Measurements from ENCODE around the gene CERS2. TPM values are rescaled to one million over a fixed set of nuclear protein-coding genes. Genes with fewer than 3 reads are reported as not detected.

The CERS2 gene
- 100 to 1,000 TPM in 2 of 4 donors, 10 to 100 TPM in 2; 35.2 to 142 (median 101) TPM for total RNA-seq

DNA sequence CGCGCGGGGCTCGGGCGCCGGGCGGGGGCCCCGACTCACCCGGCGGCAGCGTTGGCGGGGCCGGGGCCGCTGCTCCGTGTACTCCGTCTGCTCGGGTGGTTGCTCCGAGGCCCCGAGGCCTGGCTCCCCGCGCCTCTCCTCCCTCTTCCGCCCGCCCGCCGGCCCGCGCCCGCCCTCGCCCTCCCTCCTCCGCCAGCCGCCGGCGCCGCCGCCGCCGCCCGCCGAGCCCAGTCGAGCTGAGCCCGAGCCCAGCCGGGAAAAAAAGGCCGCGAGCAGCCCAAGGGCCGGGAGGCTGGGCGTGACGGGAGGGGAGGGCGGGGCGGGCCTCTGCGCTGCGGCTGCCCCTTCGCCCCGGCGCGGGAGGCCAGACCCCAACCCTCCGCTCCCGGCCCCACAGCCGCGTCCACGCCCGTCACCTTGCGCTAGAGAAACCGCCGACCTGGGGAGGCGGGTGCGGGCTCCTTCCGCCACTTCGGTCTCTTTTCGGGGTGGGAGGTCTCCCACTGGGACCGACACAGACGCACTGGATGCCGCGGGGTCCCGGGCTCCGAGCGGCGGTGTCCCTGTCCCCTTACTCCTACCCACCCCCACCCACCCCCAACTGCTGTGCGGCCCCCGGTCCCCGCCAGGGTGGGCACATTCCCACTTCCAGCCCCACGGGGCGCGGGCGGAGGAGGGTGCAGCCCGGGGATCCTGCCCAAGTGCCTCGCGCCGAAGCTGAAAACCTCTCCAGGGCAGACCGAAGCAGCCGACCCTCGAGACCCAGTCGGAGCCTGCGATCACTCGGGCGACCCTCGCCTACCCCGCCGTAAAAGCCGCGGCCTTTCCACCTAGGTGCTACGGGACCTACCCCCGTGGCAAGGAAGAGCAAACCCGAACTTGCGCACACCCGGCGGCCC lies at the start of gene CERS2:
TSS of gene CERS2 (minus strand) at position 256 of the 899 bp plus-strand sequence. CDS start 5,745 bp downstream, outside the sequence.
- Histone ChIP-seq H3K4me1 (peaks cover 37 to 61% (median 59%) of the 10 kb centered on the region in 4 donors), H3K9me3 (no peaks in the 10 kb centered on the region), H3K27me3 (no peaks in the 10 kb centered on the region), H3K36me3 (no peaks in the 10 kb centered on the region), H3K27ac (peak within 1 kb of the TSS; percentile 92 to 98 (median 96)), H3K4me3 (peak within 1 kb of the TSS; percentile 55 to 94 (median 72))
- 16% methylated on average over 66 of the region's 106 CpGs; no CpG with 5 or more reads in 1 of the 2 donors for WGBS, 2 donors (ENCODE audit: low coverage in 1 of 2)
- peak; percentile 88 for DNase-seq
- in situ Hi-C loops (cut with MboI; ENCODE audit: low pct_ligation_motif_present in 1 of 4, low pct_unique_long_range_greater_than_20kb in 1 of 4, low sequenced_read_pairs in 3 of 4): no loop called here
- TF ChIP-seq POLR2AphosphoS5 (IDR thresholded peaks at IDR 0.05) (peak; percentile 11 to 45 (median 39)), EP300 (IDR thresholded peaks at IDR 0.05; ENCODE audit: low read depth) (no peak)
- intact Hi-C loops (cut with DNase I; ENCODE audit: low total_unique reads): no loop called here

GRCh38 chr1:151013518-151013917 lies 38.9 kb upstream of the CERS2 start:
- Histone ChIP-seq H3K4me3 (no peak overlapping the region), H3K27me3 (no peaks in the 10 kb centered on the region), H3K9me3 (no peaks in the 10 kb centered on the region), H3K36me3 (no peaks in the 10 kb centered on the region), H3K27ac (peak overlapping the region; percentile 65 to 80 (median 77)), H3K4me1 (peaks cover 19 to 65% (median 35%) of the 10 kb centered on the region in 4 donors)
- 37% methylated on average over 2 of the region's 2 CpGs; no CpG with 5 or more reads in 1 of the 2 donors for WGBS, 2 donors (ENCODE audit: low coverage in 1 of 2)
- TF ChIP-seq POLR2A (IDR thresholded peaks at IDR 0.05) (no peak), POLR2AphosphoS5 (IDR thresholded peaks at IDR 0.05) (no peak), EP300 (IDR thresholded peaks at IDR 0.05; ENCODE audit: low read depth) (no peak)
- TF ChIP-seq, protein P1, sequence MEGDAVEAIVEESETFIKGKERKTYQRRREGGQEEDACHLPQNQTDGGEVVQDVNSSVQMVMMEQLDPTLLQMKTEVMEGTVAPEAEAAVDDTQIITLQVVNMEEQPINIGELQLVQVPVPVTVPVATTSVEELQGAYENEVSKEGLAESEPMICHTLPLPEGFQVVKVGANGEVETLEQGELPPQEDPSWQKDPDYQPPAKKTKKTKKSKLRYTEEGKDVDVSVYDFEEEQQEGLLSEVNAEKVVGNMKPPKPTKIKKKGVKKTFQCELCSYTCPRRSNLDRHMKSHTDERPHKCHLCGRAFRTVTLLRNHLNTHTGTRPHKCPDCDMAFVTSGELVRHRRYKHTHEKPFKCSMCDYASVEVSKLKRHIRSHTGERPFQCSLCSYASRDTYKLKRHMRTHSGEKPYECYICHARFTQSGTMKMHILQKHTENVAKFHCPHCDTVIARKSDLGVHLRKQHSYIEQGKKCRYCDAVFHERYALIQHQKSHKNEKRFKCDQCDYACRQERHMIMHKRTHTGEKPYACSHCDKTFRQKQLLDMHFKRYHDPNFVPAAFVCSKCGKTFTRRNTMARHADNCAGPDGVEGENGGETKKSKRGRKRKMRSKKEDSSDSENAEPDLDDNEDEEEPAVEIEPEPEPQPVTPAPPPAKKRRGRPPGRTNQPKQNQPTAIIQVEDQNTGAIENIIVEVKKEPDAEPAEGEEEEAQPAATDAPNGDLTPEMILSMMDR (IDR thresholded peaks at IDR 0.05): no peak
- in situ Hi-C loops (cut with MboI; ENCODE audit: low pct_ligation_motif_present in 1 of 4, low pct_unique_long_range_greater_than_20kb in 1 of 4, low sequenced_read_pairs in 3 of 4): loop anchor here in 1 of 4 donors (10.0 kb wide), 1 partner anchor 141 kb away; the partner anchor contains the start of gene TNFAIP8L2
- DNase-seq: no peak
- intact Hi-C loops (cut with DNase I; ENCODE audit: low total_unique reads): no loop called here

- Histone ChIP-seq H3K27ac (peak overlapping the region; percentile 65 to 80 (median 77)), H3K4me1 (peaks cover 20 to 68% (median 37%) of the 10 kb centered on the region in 4 donors), H3K27me3 (no peaks in the 10 kb centered on the region), H3K4me3 (no peak overlapping the region), H3K9me3 (no peaks in the 10 kb centered on the region), H3K36me3 (no peaks in the 10 kb centered on the region)
- 64 to 90% methylated on average over 6 to 14 of the region's 14 CpGs for WGBS, 2 donors (ENCODE audit: low coverage in 1 of 2)
- peak in 2 of 3 donors; percentile 17 to 31 for TF ChIP-seq POLR2AphosphoS5 (IDR thresholded peaks at IDR 0.05)
- TF ChIP-seq POLR2A (IDR thresholded peaks at IDR 0.05): no peak
- intact Hi-C loops (cut with DNase I; ENCODE audit: low total_unique reads): no loop called here
- in situ Hi-C loops (cut with MboI; ENCODE audit: low pct_ligation_motif_present in 1 of 4, low pct_unique_long_range_greater_than_20kb in 1 of 4, low sequenced_read_pairs in 3 of 4): loop anchor here in 1 of 4 donors (10.0 kb wide), 1 partner anchor 142 kb away; the partner anchor contains the start of gene TNFAIP8L2
- DNase-seq: peak; percentile 59
Measured at GRCh38 chr1:151012684-151013471, 38.2 kb upstream of the CERS2 start.

DNA sequence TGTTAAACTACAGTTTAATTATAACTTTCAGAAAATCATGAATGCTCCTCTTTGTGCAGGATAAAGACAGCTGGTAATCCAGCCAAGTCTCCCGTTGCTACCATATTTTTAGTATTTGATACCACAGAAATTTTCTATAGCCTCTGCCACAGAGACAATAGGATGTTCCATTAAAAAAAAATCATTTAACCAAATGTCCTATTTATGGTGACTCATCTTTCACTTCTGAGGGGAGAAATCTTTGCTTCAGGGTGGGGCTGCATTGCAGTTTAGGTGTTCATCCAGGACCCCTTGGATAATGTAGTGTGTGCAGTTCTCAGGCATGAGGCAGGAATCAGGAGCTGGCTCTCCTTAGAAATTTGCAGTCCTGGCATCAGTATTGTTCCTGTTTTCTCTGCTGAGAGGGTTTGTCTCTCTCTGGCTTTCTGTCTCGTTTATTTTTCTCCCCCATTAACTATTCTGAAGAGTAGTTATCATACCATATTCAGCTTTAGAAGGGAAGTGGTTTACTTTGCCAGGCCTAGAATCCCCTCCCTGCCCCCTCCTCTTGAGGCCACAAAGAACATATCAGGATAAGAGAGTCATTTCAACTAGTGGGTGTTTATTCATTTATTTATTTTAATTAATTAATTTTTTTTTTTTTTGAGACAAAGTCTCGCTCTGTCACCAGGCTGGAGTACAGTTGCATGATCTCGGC lies 36.7 kb upstream of the CERS2 start:
- Histone ChIP-seq H3K9me3 (no peaks in the 10 kb centered on the region), H3K4me3 (no peak overlapping the region), H3K36me3 (no peaks in the 10 kb centered on the region), H3K27ac (peak overlapping the region in 2 of 4 donors; percentile 79 to 80), H3K4me1 (peaks cover 30 to 76% (median 45%) of the 10 kb centered on the region in 4 donors), H3K27me3 (no peaks in the 10 kb centered on the region)
- DNase-seq: no peak
- in situ Hi-C loops (cut with MboI; ENCODE audit: low pct_ligation_motif_present in 1 of 4, low pct_unique_long_range_greater_than_20kb in 1 of 4, low sequenced_read_pairs in 3 of 4) (loop anchor here in 1 of 4 donors (10.0 kb wide), 1 partner anchor 143 kb away; the partner anchor contains the start of gene TNFAIP8L2), intact Hi-C loops (cut with DNase I; ENCODE audit: low total_unique reads) (no loop called here)
- TF ChIP-seq, protein P1 (IDR thresholded peaks at IDR 0.05): no peak
- TF ChIP-seq POLR2A (IDR thresholded peaks at IDR 0.05) (no peak), EP300 (IDR thresholded peaks at IDR 0.05; ENCODE audit: low read depth) (no peak), POLR2AphosphoS5 (IDR thresholded peaks at IDR 0.05) (no peak)
- WGBS, 2 donors (ENCODE audit: low coverage in 1 of 2): 57 to 61% methylated on average over 4 of the region's 4 CpGs

All from transverse colon (tissue), 4 donors.